ENCODE data around the gene PNKD.

The PNKD gene

GRCh38 chr2:218273908-218274249 is 3.6 kb downstream of the PNKD start:
- DNase-seq = no peak

GRCh38 chr2:218274586-218274985 is 4.3 kb downstream of the PNKD start:
- no peak for DNase-seq

- DNase-seq = no peak
Observed at GRCh38 chr2:218275371-218276072, 5.2 kb downstream of the PNKD start.

DNA sequence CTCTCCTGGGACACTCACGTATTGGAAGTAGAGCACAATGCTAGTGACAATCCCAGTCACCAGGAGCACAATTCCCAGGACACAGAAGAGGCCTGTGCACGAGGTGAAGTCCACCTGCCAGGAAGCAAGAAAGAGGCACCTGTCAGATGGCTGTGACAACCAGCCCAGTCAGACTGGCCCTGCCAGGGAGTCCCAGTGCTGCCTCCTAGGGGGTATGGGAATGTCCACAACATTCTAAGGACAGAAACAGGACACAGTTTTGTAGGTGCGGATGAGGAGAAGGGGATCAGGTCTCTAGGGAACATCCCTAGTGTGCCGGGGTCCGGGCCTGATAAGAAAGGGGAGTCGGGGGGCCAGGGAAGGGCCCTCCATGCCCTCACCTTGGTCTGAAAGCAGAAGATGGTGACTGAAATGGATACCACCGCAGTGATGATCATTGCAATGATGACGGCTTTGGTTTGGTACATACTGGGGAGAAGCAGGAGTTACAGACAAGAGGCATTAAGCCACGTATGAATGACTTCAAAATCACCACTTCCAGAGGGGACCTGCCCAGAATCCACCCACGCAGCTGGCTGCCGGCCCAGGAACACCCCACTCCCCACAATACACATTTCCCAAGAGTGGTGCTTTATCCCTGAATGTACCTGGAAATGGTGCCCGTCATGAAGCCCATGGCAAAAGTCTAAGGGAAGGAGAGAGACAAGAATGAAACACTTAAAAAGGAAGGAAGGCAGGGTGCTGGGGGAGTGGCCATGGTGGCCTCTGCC is 6.9 kb downstream of the PNKD start:
- DNase-seq = no peak

DNA sequence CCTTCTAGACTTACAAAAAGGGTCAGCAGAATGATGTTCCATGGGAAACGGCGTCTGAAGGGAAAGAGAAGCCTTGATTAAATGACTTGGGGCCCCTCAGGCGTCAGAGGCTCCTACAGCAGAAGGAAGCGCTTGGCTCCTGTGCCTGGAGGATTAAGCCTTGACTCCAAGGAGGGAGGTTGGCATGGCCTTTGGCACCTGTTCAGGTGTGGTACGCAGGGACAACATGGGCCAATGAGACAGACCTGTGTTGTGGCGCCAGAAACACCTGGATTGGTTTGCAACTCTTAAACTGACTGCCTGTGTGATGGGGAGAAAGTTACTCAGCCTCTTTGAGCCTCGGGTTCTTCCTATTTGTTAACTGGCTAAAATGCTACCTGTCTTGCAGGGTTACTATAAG is 7.6 kb downstream of the PNKD start:
- no peak for DNase-seq

- no peak for DNase-seq
Observed at GRCh38 chr2:218278531-218279360, 8.4 kb downstream of the PNKD start.

DNA sequence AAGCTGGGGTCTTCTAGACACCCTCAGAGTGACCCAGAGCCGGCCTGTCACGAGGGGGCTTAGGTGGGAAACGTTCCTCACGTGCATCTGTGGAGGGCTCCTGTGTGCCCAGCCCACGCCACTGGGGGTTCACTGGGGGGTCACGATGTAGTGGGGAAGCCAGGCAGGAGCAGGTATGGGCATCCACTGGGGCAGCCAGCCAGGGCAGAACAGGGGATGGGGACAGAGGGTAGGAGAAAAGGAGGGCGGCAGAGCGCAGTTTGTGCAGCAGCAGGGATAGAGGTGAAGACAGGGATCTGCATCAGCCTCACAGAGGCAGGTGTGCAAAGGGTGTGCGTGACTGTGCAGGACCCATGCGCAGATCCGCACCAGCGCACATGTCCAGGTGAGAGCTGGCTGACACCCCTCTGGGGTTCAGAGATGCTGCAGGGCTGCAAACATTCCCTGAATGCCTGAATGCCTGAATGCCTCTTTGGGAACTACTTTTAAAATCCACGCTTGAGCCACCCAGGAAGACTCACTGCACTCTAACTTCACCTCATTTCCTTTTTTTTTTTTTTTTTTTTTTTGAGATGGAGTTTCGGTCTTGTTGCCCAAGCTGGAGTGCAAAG is 10.0 kb downstream of the PNKD start:
- no peak for DNase-seq

DNA sequence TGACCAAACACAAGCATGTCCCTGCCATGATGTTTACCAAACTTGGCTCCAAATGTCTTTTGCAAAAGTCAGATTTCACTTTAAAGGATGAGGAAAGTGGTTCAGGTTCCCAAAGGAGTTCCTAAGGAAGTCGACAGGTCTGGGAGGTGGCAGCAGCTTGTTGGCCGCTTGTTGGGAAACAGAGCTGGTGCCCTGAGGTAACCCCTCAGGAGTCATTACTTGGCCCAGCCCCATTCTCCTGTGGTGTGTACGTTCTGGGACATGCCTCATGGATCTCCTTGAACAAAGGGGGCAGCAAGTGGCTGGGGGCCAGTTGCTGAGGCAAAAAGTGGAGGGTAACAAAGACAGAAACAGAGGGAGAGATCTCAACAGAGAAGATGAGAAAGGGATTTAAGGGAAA is 11.1 kb downstream of the PNKD start:
- no peak for DNase-seq

DNA sequence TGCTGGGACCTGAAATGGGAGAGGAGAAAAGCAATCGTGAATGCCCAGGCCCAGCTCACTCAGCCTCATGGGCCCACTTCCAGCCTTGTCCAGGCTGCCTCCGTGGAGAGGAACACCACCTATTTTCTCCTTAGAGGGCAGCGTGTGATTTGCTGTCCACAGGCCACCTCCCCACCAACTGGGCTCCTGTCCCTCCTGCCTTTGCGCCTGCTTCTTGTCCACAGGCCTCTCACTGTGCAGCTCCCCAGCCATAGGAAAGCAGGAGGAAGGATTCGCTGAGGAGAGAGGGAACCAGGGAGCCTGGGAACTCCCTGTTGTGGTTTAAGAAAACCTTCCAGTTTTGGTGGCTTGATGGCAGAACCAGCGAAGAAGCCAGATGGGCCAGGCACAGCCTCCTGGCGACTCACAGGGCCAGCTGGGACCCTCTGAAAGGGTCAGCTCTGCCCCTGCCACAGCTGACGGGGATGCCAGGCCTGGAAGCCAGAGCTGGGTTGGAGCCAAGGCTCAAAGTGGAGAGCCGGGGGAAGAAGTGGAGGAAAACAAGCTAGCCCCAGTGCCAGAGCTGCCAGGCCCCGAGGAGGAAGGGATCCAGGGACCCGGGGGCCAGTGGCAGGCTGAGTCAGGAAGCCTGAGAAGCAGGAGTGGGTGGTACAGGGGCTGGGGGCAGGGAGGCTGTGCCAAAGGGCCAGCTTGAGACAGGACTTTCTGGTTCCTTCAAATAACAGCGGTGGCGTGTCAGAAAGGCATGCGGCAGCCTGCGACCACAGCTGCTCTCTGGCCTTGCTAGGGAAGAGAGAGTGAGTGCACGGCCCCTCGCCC is 12.1 kb downstream of the PNKD start:
- DNase-seq = no peak

DNA sequence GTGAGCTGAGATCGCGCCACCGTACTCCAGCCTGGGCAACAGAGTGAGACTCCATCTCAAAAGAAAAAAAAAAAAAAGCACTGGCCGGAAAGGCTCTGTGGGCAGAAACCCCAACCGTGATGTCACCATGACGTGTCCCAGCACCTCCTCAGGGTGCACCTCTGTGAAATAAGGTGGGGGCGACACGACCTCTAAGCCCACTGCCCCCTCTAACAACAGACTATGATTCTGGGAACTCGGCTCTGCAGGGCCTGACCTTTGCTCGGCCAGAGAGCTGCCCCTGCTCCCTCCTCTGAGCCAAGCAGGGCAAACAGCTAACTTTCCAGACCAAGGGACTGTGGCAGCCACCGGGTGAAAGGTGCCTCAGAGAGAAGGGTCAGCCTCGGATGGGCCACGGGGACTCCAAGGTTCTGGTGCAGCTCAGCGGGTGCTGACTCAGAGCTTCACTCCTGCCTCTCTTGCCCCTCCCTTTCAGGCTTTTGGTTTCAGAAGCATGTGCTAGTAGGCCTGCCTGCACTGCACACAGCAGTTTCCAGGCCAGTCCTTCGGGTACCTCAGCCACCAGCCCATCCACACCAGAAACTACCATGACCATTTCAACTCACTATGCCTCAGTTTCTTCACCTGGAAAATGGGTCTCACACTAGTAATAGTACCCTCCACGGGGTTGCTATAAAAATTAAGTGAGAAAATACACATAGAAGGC is 13.9 kb downstream of the PNKD start:
- DNase-seq = no peak

DNA sequence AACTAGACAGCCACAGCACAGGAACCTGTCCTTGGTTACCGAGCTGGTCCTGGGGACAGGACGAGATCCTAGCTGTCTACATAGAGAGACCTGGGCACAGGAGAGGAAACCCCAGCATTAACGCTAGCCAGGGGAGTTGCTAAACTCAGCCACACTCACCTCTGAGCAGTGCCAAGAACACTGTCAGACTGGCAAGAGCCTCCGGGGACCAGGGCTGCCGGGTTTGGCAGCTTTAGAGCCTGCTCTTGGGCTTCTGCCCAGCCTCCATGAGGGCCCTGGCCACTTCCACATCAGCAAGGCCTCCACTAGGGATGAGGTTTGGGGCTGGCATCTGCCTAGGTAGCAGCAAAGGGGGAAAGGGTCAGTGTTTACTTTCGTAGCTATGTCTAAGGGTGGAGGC is 15.3 kb downstream of the PNKD start:
- no peak for DNase-seq

DNA sequence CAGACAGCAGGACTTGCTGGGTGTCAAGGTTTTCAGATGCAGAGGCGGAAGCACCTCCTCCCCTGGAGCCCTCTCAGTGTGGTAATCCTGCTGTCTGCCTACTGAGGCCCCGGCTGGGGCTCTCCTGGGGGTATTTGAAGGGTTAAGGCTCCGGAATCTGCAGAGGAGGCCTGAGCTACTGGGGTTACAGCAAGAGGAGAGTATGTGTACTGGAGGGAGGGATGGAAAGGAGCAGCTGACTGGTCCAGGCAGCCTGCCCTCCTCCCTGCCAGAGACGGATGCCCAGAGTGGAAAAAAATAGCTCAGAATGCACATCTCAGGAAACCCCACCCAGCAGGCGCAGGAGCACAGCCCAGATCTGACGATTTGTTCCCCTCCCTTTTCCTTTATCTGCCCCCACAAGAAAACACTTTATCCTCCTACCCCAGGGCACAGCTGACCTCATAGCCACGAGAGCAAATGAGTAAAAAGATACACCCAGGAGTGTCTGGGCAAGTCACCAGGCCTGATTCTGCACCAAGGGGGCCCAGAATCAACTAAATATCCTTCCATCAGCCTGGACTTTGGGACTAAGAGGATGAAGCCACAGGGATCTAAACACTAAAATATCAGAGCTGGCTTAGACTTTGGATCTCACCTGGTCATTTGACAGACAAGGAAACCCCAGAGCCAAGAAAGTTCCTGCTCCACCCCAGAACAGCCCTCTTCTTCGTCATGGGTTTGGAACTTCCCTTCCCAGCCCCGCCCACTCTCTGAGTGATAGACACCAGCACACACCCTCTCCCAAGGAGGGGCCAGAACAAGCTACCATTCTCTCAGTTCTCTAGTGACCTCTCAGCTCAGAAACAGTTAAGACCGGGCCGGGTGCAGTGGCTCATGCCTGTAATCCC is 16.5 kb downstream of the PNKD start:
- DNase-seq = peak; percentile 63 to 79 (median 78)

- DNase-seq = no peak
Observed at GRCh38 chr2:218289639-218290315, 19.5 kb downstream of the PNKD start.

DNA sequence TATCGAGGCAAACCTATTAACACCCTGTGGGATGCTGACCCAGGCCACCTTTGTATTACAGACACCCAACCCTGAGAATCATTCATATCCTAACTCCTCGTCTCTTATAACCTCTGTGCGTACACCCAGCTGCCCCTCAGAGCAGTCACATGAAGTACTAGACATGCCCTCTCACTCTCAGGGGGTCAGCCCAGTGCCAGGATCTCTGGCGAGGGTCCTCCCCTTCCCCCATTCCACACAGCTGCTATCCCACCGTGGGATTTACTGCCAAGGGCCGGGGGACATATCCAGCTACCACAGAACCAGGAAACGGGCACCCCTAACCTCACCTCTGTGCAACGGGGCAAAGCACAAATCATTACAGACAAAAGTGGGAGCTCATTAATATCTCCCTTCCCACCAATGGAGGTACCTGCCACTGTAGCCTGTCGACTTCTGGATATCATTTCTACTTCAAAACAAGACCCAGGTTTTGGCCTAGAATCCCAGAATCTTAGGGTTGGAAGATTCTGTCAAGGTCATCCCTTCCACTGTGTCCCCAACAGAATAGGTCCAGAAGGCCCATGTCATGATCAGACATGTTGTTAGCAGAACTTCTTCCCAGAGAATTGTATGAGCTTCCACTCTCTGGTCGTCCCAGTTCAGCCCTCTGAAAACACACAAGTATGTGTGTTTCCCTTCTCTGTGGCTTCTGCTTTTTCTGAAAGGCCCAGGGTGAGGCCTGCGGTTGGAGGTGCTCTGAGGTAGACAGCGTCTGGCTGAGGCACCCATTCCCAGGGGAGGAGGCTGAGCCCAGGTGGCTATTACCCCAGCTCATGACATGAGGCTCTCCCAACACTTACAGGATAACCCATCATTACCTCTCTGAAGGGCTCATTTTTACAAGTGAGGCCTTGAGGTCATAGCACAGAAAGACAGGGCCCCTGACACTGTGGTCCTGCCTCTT is 20.3 kb downstream of the PNKD start:
- DNase-seq = peak in 5 of 6 experiments; percentile 20 to 29 (median 26)

DNA sequence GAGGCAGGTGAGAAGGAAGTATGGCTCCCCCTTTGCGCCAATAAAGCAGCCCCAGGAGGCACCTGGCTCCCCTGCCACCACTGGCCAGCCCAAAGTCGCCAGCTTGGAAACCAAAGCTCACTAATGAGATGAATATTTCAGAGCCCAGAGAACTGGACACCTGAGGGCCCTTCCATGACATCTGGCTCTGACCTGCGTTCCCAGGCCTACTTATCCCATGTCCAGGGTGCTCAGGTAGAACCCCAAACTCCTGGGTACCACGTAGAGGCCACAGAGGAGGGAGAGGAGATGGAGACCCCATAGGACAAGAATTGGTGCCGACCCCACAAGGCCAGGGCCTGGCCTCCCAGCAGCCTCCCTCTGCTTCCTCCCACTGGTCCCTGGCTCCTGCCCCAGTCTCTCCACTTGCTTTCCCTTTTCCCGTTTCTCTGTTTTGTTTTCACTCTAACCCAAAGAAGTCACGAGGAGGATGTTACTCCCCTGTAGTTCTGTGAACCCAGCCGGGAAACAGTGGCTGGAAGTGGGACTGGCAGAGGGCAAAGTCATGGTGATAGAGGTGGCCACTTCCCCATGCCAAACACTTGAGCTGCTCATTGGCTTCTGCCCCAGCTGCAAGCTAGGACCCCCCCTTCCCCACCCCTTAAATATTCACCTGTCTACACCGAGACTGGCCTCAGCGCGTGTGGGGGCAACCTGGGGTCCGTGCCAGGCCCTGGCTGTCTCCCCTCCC is 21.2 kb downstream of the PNKD start:
- no peak for DNase-seq

DNA sequence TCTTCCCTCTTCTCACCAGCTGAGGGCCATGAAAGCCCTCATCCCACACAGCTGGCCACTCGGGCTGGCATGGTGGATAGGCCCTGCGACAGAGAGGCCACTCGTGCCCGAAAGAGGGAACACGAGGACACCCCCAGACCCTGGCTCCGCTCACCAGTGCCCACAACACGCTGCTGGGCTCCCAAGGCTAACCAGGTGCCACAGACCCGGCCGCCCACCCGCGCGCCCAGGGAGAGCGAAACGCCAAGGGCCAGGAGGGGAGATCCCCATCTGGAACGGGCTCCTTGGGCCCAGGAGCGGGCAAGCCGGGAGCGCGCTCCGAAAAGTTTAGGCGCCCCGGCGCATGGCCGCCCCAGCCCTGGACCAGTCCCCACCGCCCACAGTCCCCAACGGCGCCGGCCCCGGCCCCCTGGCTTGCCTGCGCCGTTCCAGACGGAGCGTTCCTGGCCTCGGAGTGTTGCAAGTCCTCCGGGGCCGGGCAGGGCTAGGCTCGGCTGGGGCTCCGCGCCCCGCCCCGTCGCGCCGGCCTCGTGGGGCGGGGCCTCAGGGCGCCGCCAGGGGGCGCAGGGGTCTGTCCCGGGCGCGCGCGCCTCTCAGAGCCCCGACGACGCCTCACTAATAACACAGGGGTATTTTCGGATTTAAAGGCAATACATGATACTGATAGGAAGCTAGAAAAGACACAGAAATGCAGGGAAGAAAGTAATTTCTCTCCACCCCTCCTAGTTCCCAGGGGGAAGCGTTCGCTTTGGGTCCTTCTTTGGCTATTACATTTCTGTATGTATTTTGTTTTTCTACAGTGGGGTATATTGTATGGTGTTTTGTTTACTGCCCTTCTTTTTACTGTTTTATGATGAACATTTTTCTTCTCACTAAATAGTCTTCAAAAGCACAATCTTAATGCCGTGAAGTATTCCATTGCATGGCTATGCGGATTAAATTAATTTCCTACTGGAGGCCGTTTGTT is 22.0 kb downstream of the PNKD start, which contains the start of gene TMBIM1:
Gene TMBIM1, minus strand, starts transcription at position 456 of the 967 bp plus-strand sequence. CDS start 10,362 bp downstream, outside the sequence.
- peak; percentile 58 to 86 (median 75) for DNase-seq

Data from stimulated activated naive CD4-positive, alpha-beta T cell (primary cell).